Peyer's patch (tissue), 4 donors: Measurements from ENCODE around the gene RGPD8.

ENCODE experiments used
- POLR2A ChIP-seq, 2 donors: fragments of 450-650 bp; IDR thresholded peaks; one replicate each; pipeline ENCODE4 v1.5.1; 2017; ENCODE audit warnings: antibody characterized with exemption in 2 of 2, mild to moderate bottlenecking in 2 of 2, moderate library complexity in 2 of 2
- TF ChIP-seq, protein P1 (sequence below), 6 experiments: fragments of 450-650 bp in 4 of 6; fragments of 200-600 bp in 2 of 6; sonication (generic) in 1 of 6; IDR thresholded peaks; one replicate each; pipeline ENCODE4 v1.5.1; 2017 to 2019; ENCODE audit warnings: antibody characterized with exemption in 6 of 6, mild to moderate bottlenecking in 3 of 6, moderate library complexity in 1 of 6

- TF ChIP-seq, protein P1, sequence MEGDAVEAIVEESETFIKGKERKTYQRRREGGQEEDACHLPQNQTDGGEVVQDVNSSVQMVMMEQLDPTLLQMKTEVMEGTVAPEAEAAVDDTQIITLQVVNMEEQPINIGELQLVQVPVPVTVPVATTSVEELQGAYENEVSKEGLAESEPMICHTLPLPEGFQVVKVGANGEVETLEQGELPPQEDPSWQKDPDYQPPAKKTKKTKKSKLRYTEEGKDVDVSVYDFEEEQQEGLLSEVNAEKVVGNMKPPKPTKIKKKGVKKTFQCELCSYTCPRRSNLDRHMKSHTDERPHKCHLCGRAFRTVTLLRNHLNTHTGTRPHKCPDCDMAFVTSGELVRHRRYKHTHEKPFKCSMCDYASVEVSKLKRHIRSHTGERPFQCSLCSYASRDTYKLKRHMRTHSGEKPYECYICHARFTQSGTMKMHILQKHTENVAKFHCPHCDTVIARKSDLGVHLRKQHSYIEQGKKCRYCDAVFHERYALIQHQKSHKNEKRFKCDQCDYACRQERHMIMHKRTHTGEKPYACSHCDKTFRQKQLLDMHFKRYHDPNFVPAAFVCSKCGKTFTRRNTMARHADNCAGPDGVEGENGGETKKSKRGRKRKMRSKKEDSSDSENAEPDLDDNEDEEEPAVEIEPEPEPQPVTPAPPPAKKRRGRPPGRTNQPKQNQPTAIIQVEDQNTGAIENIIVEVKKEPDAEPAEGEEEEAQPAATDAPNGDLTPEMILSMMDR (IDR thresholded peaks at IDR 0.05): no peak
- no peak for TF ChIP-seq POLR2A (IDR thresholded peaks at IDR 0.05)
Measured at GRCh38 chr2:112472547-112473263, 39.3 kb upstream of the RGPD8 start.
